ENCODE measurements around the gene PKIB.

The PKIB gene

GRCh38 chr6:122669868-122670267 lies 59.7 kb downstream of the PKIB start:
- no peak for DNase-seq

DNA sequence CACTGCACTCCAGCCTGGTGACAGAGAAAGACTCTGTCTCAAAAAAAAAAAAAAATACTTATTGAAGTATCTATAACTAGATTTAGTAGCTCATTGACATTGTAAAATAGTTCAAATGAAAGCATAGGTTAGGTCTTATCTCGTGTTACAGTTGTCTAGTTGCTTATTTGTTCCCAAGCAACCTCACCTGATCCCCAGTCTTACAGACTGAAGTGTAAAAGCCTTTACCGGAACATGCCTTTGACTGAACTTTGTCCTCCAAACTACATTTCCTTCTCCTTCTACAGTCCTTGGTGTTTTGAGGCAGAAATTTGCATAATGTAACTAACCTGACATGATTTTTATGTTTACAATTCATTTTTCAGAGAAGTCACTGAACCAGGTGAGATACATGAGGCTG lies 61.0 kb downstream of the PKIB start:
- no peak for DNase-seq

DNA sequence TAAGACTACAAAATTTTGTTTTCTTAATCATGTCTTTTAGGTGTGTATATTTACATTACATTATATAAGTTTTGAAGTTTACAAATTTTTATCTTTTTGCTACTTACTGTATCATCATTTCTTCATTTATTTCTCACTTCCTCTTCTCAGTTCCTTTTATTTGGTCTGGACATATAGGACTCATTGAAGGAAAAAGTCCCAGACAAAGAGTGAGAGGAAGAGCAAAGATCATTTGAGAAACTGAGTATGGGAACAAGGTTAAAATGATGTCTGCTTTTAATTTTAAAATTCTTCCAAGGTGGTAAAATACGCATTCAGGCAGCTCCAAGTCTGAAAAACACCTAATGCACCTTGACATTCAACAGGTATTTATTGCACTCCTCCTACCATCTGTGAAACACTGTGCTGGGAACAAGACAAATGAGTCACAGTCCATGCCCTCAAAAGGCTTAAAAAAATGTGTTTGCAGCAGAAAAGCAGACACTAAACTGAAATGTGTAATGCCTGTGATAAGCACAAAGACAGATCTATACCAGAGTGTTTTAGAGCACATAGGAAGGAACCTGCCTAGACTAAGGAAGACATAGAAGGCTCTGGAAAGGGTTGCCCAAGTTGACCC lies 63.2 kb downstream of the PKIB start:
- DNase-seq, result no peak

DNA sequence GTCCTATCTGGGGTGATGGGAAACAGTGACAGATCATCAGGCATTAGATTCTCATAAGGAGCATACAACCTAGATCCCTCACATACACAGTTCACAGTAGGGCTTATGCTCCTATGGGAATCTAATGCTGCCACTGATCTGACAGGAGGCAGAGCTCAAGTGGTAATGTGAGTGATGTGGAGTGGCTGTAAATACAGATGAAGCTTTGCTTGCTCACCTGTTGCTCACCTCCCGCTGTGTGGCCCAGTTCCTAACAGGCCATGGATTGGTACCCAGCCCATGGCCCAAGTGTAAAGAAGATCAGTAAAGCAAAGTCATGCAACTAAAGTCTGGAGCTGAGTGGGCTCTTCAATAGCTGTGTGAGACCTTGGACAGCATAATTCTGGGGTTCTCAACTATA lies 65.9 kb downstream of the PKIB start:
- no peak for DNase-seq

DNA sequence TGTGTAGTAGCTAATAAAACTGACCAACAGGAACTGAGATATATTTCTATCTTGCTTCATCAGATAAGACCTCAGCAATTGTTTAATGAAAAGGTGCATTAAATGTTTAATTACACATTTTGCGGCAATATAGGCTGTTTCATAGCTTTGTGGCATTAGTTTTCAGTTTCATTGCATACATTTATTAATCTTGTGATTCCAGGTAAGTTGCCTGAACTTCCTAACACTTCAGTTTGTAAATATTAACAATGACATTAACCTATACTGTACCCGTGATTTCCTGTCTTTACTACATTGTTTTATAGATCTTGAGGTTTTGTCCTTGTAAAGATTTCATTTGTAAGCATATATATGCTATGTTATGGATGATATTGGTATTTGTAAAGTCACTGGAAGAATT lies 66.5 kb downstream of the PKIB start:
- no peak for DNase-seq

GRCh38 chr6:122677406-122677805 lies 67.2 kb downstream of the PKIB start:
- DNase-seq, result no peak

DNA sequence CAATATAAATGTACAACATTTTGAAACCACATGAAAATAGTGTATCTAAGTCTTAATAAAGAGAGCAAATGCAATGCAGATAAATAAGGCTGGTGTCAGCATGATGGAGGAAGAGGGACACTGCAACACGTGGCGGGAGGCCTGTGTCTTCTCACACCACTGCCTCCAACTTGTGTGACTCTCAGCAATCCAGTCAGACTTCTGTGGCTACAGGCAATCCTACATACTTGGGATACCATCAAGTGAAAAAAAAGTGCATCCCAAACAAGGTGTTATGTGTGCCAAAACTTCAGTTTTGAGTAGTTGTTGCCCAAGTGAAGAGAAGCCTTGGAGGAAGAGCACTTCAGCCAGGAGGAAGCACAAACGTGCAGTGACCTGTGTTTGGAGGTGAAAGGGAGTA lies 68.6 kb downstream of the PKIB start:
- no peak for DNase-seq

DNA sequence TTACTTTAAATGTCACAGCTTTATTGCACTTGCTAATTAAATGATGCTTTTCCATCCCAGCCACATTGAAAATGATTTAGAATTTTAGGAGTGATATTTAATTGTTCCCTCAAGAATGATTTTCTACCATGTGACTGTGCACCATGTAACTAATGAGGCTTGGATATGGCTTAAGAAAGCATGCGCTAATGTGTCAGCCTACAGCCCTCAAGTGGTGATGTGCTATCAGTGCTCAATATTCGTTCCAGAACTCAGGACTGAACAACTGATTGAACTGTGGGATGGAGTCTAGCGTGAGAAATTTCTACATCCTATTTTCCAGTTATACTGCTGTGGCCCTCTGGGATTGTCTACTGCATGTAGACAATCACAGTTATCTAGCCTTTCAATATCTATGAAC lies 71.5 kb downstream of the PKIB start:
- DNase-seq, result no peak

- DNase-seq, result no peak
Measured at GRCh38 chr6:122683989-122684651, 73.9 kb downstream of the PKIB start.

DNA sequence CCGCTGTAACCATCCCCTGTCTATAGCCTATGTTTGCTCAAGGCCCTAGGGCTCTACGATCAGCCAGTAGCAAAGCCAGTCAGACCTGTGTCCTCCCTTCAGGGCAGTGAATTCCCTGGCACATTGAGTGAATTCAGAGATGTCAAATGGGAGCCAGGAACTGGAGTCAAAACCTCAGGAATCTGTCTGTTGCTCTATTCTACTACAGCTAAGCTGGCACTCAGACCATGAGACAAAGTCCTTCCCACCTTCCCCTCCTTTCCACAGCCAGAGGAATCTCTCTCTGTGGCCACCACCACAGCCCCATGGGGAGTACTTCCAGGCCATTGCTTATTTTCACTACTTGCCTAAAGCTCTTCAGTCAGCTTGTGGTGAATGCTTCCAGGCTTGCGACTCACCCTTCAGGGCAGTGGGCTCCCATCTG lies 82.0 kb downstream of the PKIB start:
- DNase-seq, result no peak

DNA sequence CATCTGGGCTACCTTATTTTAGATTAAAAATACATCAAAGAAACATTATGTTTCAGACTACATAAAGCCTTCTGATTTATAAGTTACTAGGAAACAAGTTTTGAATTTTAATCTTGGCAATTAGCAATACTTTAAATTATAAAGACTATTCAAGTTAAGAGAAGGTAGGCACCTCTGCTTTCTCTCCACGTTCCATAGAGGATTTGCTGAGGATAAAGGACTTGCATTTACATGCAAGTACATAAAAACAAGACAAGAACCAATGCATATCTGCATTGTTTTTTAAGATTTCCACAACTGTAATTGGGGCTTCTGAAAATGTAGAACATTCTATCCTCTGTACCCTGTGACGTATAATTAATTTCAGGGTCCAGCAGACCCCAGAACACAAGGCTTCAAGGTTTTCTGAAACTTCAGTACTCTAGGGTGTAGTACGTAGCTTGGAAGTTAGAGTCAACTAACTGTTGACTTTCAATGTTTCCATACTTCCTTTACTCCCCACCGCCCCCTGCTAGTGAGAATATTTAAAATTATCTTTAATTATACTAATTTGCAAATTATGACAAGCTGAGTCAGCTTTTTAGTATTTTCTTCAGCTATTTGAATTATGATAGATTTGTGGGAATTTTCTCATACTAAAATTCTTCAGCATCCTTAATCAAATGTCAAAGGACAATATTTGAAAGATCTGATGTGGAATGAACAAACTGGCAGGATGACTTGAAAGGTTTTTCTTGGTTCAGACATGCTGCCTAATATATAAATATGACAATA lies 82.8 kb downstream of the PKIB start:
- no peak for DNase-seq

- no peak for DNase-seq
Measured at GRCh38 chr6:122694075-122694474, 83.9 kb downstream of the PKIB start.

- no peak for DNase-seq
Measured at GRCh38 chr6:122694602-122695001, 84.4 kb downstream of the PKIB start.

- no peak for DNase-seq
Measured at GRCh38 chr6:122695188-122695587, 85.0 kb downstream of the PKIB start.

- no peak for DNase-seq
Measured at GRCh38 chr6:122696079-122696478, 85.9 kb downstream of the PKIB start.

- DNase-seq, result no peak
Measured at GRCh38 chr6:122696853-122697252, 86.6 kb downstream of the PKIB start.

DNA sequence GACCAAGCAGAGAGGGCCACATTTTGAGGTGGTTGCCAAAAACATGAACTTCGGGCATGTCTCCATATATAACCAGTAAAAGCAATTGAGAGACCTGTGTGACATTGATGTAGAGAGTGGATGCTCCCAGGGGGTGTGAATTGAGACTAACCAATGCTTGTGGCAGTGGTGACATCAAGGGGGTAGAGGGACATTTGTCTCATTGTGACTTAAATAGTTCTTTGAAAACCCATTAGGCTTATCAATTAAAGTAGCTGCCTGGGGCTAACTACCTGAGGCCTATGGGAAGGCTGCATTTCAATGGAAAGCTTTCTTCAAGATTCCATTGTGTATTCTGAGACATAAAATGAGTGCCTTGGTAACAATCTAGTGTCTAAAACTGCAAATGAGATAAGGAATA lies 87.3 kb downstream of the PKIB start:
- no peak for DNase-seq

- DNase-seq, result no peak
Measured at GRCh38 chr6:122701666-122702065, 91.5 kb downstream of the PKIB start.

GRCh38 chr6:122702841-122703240 lies 92.6 kb downstream of the PKIB start:
- no peak for DNase-seq

DNA sequence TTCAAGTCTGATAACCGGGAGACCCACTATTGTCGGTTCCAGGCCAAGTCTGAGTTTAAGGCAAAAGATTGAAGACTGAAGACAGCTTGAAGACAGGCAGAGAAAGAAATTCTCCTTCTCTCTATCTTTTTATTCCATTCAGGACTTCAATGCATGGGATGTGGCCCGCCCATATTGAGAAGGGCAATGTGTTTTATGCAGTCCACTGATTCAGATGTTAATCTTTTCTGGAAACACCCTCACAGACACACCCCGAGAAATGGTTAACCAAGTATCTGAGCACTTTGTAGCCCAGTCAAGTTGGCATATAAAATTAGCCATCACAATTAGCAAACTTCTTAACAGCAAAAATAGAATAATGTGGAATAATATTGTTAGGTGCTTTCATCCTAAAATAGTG lies 93.9 kb downstream of the PKIB start:
- DNase-seq, result no peak

- no peak for DNase-seq
Measured at GRCh38 chr6:122709922-122710512, 99.8 kb downstream of the PKIB start.

DNA sequence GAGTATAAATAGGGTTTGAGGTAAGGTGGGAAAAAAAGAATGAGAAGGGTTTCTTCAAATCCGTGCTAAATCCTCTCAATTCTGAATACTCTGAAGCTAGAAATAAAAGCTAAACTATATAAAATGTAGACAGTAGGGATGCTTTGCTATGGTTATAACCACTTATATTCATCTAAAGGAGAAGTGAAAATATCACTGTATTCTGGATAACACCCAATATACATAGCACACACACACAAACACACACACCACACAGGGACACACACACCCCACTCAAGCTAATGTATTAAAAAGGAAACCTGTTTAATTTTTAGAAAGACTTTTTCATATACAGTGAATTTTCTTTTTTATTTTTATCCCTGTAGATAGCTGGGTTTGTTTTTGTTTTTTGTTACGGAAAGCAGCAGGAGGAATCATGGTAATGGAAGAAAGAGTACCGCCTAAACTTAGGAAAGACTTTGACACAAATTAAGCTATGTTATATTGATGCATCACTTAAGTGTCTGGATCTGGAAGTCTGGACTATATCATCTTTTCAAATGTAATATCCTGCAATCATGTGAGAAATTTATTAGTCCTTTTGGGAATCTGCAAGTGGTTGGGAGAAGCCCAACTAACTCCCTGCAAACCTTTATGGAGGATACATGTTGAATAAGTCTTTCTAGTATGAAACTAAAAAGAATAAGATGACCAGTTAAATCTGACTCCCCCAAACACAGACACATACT lies 100.9 kb downstream of the PKIB start:
- DNase-seq, result no peak

DNA sequence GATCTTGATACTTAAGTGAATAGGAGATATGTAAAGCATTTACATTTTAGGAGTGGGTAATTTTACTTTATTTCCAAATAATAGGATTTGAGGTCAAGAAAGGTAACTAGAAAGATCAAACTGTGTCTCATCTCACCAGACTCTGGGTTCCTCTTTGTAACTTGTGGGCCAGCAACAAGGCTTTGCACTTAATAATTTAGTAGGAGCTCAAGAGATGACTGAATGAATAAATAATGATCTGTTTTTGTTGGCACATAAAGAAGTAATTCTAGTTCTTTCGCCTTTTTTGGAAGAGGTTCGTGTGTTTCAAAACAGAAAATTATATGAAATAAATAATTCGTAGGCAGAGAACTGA lies 101.9 kb downstream of the PKIB start:
- no peak for DNase-seq

Data from stimulated activated CD4-positive, alpha-beta T cell treated with anti-CD3 and anti-CD28 coated beads, Interleukin-12 subunit alpha, Interleukin-12 subunit beta, amount 100 ng/mL, for 4 hours (primary cell).